KBM-7 (cell line): ENCODE results near the gene ECM2.

Experiments used
- DNase-seq: peaks from one replicate; pipeline ENCODE4 v3.0.0-alpha.2; 2015
- in situ Hi-C: fragments of 300-500 bp; cut with MboI; formaldehyde crosslinking; loops from 2 replicates; pipeline ENCODE4 v1.14.3; 2020; ENCODE audit warnings: low sequenced_read_pairs, low pct_unique_long_range_greater_than_20kb, mixed read lengths

ECM2 gene

DNA sequence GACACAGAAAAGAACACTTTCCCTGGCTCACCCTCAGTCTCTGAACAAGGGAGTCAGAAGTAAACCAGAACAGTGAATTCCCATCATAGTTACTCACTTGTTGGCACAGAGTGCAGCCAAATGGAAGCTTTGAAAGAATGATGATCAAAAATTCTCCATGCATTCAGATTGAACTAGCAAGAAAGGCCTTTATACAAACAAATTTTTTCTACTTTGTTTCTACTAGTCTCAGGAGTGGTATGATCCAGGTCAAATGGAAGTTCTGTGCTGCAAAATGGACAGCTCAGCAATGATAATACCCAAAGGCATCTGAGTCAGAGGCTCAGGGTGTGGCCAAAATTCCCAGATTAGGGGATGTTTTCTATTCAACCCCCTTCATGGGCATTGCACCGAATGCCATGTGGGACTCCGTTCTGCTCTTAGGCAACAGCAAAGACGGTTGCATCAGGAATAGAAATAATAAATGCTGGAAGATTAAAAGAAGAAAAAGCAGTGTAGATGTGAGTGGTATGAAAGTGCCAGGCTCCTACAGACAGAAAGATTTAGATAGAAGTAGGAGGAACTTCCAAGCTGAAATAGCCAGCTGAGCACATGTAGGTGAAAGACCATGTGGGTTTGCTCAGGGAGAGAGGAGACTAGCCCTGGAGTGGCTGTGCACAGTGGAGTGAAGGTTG lies 29.5 kb downstream of the ECM2 start:
- in situ Hi-C loops, result no loop called here
- no peak for DNase-seq

DNA sequence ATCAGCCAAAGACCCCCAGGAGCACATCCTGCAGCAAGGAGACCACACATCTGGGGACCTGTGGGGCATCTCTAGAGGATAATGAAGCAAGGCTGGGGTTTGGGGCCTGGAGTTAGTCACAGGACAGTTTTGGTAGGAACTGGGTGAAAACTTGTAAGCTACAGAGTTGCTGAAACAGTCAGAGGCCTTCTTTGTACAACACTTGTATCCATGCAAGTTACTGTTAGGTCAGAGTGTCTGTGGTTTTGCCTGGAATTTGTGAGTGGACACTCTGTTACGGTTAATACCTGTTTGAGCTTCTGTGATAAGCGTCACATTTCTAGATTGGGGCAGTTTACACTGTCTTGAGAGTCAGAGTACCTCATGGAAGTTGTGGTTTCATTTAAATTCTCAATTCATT lies 30.9 kb downstream of the ECM2 start:
- DNase-seq, result no peak
- in situ Hi-C loops, result no loop called here

DNA sequence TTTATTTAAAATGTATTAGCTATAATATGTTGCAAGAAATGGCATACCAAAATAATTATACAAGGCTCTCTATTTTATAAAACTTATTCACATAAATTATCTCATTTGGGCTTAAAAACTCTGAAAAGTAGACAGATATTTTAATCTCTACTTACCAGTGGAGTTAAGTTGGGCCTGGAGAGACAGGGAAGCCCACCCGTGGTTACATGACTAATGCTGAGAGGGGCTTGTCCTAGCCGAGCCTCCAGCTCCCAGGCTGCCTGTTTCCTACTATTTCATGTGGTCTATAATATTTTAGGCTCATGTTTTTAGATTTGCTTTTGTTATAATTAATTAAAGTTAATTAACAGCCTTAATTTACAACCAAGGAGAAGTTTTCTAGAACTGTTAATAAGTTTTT lies 32.6 kb downstream of the ECM2 start:
- in situ Hi-C loops, result no loop called here
- DNase-seq, result no peak

DNA sequence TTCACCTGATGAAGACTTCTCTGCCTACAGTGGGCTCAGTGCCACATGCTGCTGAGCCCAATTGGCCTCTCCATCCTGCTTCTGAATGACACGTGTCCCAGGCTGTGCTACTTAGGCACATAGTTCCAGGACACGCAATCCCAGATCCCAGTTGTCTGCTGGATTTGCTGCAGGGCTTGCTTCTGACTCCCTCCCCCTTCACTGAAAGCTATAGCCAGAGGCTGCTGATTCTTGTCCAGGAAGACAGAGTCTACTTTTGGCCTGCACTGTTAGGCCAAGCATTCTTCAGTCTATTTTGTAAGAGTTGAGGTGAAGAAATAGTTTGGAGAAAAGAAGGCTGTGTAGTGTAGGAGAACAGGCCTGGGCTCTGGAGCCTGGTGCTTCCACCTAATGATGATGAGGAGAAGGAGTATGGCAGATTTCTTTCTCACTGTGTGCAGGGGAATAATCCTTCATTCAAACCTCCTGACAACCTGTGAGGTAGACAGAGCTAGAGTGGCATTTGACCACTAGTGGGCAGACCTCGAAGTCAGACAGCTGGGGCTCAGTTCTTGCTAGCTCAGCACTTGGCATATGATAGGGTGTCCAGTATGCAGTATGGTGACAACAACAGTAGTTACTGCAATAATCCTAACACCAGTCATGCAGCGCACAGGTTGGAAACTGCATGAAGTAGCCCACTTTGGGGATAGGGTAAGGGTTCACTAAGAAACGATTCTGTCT lies 34.0 kb downstream of the ECM2 start:
- DNase-seq, result peak; percentile 42
- in situ Hi-C loops, result no loop called here

DNA sequence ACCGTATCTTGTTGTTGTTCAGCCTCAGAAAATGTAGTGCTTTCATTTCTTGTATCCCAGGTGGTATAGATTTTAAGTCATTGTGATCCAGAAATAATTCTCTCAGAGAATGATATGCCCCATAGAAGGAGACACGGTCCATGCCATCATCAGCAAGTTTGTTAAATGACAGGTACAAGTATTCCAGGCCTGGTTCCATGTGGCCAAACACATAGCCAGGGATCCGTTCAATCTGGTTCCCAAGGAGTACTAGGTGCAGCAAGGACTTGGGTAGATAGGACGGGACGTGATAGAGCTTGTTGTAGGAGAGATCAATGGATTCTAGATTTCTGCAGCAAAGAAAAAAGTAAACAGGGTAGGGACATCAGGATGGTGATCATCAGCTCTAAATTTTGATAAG lies 35.1 kb downstream of the ECM2 start:
- in situ Hi-C loops, result no loop called here
- DNase-seq, result no peak

DNA sequence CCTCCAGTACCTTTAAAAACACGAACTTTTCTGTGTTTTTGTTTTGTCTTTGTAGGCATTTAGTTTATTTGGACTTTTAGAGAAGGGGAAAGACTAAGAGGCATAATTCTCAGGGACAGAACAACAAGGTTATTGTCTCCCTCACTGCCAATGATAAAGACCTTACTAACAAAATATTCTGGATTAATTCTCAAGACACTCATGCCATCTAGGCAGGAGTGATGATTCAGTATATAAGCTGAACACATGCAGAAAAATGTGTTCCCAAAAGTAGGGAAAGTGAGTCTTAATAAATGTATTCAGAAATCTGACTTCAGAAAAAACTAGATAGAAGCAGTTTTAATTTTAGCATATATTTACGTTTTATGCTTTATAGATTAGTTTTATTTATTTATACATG lies 36.1 kb downstream of the ECM2 start:
- DNase-seq, result no peak
- in situ Hi-C loops, result no loop called here

DNA sequence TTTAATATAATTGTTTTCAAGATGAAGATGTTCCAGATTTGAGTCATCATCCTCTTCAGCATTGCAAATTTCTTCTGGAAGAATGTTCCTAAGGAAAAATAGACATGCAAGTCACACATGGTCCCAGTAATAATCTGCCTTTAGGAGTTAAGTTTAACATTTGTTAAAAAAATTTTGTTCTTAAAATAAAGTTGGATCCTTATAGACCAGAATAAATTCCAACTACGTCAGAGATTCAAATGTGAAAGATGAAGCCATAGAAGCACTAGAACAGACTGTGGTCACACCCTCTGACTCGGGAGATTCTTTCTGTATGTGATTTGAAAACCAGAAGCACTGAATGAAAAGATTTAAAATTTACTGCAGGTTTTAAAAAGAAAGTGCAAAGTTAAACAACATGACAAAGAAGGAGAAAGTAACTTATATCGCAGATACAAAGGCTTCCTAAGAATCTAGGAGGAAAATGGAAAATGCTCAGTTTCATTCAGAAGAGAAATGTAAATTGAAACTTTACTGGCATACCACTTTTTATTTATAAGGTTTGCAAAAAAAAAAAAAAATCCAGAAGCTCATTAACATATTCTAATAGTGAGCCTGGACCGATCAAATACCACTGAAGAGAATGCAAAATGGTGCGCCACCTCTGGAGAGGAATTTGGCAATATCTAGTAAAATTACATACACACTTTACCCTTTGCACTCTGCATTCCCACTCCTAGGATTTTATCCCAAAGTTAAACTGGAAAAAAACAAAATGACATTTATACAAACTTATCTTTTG lies 39.2 kb downstream of the ECM2 start:
- in situ Hi-C loops, result no loop called here
- DNase-seq, result no peak

DNA sequence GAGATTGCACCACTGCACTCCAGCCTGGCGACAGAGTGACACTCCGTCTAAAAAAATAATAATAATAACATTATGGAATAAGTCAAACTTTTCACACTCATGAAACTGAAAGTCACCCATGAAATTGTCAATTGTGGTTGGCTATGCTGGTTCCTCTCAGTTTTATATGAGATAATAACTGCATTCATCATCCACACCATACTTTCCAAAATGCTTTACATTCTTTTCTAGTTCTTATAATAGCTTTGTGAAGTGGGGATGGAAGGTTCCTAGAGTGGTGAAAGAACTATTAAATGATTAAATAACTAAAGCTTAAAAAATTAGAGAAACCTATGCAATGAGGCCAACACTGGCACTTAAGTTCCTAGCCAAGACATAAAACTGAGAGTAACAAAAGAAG lies 40.9 kb downstream of the ECM2 start:
- no peak for DNase-seq
- in situ Hi-C loops, result no loop called here

DNA sequence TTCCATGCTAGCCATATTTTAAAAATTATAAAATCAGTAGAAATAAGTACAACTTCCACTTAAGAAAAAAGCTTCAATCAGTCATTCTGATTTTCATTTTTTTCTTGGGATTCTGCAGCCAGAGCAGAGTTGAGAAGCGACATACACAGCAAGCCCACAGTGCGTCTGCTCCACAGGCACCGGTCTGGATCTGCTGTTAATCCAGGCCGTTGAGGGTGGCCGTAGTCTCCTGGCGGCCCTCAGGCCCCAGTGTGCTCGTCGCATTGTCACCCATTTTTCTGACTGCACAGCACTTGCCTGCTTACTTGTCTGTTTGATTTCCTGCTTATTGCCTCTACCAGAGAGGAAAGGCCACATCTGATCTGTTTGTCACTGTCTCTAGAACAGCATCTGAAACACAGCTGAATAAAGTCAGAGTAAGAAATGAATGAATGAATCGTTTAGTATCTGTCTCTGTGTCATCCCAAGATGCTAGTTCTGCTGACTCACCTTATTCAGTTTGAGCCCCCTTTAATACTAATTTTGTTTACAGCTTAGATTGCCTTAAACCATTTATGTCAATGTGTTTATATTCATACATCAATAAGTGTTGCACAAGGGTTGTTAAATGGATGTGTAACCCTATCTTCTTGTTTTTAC lies 41.9 kb downstream of the ECM2 start:
- in situ Hi-C loops, result no loop called here
- DNase-seq, result no peak

DNA sequence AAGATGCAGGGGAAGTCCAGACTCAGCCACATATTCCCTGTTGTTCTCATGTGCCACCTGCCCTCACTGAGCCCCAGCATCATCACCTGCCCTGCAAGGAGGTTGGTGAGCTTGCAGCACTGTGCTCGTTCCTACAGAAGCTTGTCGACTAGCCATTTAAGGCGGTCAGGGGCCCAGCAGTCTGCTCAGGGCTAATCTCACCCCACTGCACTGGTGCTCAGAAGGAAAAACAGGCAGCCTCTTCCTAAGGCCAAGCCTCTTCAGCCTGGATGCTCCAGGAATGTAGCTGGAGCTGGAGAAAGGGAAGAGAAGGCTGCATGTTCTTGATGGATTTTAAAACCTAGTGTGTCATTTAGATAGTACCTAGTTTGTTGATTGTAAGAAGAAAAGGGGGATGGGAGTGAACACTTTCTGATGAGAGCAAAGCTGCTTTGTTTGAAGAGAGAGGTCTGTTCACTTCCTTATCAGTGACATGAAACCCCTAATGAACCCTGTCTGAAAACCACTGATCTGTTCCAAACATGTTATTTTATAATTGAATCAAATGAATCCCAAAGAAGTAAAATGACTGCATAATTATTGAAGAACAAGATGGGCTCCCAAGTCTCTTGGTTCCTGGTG lies 42.9 kb downstream of the ECM2 start:
- in situ Hi-C loops, result no loop called here

DNA sequence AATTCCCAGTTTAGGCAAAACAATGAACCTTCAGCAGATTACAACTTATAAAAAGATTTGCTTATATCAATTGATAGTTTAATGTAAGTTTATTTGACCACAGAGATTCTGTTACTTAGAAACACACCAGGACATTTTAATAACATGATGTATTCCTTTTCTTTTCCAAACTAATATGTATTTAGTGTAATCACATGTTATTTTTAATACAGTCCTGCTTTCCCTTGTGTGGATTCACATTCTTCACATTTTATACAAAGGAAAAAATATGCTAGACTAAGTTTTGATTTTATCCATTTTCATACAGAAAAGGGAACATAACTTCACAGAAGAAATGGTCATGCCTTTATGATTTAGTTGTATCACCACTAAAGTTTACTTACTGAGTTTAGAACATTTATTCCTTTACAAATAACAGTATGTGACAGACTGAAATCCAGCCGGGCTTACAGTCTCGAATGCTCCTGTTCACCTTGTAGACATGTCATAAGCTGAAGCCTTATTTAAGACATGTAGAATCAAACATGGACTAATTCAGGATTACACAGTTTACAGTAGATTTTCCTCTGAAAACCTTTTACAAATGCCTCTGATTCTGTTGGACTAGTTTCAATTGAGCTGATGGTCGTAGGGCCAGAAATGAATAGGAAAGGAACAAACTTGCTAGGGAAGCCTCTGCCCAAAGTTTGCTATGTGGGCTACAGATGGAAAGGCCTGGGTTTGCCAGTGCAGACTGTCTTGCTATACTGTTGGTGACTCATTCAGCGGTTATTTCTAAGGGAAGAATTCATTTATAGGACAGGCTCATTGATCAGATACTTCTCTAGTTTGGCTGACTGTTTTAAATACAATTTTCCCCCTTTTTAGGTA lies 46.9 kb downstream of the ECM2 start:
- no peak for DNase-seq
- in situ Hi-C loops, result no loop called here

More for the DNA sequence above, 42.9 kb downstream of the ECM2 start:
- DNase-seq, result no peak

DNA sequence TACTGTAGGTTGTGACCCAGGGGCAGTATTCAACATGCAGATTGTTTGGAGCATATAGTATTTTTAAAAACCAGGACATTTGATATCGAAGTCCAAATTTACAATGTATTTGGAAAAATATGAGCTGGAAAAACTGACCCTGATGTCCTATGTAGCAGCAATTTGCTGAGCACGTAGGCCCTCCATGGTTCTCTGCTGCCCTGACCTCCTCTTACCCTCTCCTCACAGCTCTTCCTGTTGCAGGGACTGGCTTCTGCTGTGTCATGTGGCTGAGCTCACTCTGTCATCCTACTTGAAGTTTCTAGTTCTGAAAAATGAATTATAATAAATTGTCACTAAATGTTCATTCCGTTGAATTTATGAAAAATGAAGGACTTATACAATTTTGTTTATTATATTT lies 49.4 kb downstream of the ECM2 start:
- in situ Hi-C loops, result no loop called here
- no peak for DNase-seq

DNA sequence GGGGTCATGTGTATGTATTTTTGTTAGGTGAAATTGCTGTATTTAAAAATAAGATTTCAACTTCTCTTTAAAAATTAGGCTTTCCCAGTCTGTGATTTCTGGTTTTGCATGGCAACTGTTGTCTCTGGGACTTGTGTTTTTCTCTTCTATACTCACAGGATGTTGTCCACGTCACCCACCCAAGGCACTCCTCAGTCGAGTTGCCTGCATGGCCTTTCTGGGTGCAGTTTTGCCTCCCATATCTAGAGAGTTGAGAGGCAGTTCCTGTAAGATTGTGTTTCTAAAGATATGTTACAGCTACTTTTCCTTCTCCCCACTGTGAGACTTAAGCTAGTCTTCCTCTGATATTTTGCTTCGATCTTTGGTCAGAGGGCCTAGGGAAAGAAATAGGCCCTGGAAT lies 51.2 kb downstream of the ECM2 start:
- in situ Hi-C loops, result no loop called here
- DNase-seq, result no peak

DNA sequence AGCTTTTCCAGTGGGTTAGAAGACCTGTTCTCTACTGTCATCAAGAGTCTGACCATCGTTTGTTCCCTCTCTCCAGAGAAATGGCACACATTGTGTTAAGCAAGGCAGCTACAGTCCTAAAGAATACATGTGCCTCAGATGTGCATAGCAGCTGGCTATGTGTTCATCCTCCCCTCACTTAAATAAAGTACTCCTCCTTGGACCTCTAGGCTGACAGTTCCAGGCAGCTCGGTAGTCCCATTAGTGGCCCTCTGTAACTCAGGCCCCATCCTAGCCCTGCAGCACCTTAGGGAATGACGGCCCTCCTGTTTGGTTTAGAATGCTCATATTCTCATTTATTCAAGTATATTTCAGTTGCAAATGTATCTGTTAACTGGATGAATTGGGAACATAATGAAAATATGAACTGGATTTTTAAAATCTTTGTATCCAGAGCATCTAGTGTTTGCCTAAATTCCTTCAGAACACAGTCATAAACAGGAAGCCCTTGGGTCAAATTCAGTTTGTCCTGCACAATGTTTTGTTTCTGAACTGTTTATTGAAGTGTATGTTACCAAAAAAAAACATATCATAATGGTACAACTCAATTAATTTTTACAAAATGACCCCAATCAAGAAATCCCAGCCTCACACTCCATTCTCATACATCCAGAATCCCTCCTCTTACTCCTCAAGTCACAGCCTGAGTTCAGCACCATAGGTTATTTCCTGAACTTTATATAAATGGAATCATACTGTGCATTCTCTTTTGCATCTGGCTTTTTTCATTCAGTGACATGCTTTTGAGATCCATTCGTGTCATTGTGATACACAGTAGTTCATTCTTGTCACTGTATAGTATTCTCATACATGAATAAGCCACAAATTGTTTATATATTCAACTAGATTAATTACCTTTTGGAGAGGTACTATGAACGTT lies 51.9 kb downstream of the ECM2 start:
- in situ Hi-C loops, result no loop called here
- no peak for DNase-seq

DNA sequence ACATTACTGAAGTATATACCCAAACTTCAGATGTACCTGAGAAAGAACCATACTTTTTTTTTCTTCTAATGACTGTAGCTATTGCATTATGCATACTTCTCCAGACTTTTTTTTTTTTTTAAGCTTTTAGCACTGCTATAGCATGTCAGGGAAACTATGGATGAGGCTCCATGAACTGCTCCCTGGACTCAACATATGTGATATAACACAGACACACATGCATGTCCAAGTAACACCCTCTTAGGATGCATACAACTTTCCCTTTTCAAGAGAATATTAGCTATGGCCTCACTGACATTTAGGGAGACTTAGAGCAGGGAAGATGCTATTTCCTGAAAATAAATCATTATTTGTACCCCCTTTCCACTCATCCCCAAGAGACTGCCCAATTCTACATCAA lies 53.0 kb downstream of the ECM2 start:
- DNase-seq, result no peak
- in situ Hi-C loops, result no loop called here

DNA sequence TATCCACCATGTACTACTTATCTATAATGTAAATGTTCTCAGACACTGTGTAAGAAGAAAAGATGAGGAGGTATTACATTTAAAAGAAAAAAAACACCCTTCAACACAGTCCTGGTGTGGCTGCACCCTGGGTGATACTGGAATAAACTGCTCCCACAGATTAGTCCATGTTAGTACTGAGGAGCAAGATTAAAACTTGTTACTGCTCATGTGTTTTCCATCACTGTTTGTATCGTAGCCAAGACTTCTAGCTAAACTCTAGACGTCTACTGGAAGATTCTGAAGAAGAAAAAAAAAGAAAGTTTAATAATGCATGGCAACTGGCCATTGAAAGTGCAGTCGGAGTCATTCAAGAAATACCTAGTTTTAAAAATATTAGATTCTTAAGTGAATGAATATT lies 53.5 kb downstream of the ECM2 start, which contains the start of gene ASPN:
Gene ASPN, minus strand, starts transcription at position 178 of the 400 bp plus-strand sequence.
- in situ Hi-C loops, result no loop called here
- no peak for DNase-seq

DNA sequence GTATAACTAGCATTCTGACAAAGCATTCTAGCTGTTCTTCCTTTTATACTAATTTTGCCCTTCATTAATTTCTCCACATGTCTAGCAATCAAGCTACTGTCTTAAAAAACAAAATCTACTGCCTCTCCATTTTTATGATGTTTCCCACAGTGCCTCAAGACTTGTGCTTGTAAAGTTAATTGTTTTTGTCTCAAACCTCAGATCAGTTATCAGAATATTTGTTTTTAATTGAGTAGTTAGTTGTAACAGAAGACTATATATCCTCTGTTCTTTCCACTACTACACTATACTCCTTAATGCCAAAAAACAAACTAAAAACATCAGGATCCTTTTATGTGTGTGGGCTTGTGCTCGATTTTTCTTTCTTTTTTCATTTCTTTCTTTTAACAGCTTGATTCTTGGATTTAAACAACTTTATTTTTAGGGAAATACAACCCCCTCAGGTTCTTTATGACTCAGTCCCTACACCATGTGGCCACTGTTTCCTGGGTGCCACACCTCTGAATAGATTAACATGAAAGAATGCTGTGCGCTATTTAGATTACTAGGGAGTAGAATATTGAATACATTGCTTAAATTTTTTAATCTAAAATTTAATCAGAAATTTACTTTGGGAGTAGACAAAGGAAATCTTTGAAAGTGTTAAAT lies 54.7 kb downstream of the ECM2 start:
- in situ Hi-C loops, result no loop called here
- DNase-seq, result no peak
